Measurements from ENCODE around the gene GOLGA1. TPM values are rescaled to one million over a fixed set of nuclear protein-coding genes. Genes with fewer than 3 reads are reported as not detected.
A peak's percentile ranks its signal among the peaks of the same experiment; 100 is the strongest.

The GOLGA1 gene, protein sequence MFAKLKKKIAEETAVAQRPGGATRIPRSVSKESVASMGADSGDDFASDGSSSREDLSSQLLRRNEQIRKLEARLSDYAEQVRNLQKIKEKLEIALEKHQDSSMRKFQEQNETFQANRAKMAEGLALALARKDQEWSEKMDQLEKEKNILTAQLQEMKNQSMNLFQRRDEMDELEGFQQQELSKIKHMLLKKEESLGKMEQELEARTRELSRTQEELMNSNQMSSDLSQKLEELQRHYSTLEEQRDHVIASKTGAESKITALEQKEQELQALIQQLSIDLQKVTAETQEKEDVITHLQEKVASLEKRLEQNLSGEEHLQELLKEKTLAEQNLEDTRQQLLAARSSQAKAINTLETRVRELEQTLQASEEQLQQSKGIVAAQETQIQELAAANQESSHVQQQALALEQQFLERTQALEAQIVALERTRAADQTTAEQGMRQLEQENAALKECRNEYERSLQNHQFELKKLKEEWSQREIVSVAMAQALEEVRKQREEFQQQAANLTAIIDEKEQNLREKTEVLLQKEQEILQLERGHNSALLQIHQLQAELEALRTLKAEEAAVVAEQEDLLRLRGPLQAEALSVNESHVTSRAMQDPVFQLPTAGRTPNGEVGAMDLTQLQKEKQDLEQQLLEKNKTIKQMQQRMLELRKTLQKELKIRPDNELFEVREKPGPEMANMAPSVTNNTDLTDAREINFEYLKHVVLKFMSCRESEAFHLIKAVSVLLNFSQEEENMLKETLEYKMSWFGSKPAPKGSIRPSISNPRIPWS
- 10 to 100 TPM; 23.5 to 44.4 (median 28.4) TPM for total RNA-seq

DNA sequence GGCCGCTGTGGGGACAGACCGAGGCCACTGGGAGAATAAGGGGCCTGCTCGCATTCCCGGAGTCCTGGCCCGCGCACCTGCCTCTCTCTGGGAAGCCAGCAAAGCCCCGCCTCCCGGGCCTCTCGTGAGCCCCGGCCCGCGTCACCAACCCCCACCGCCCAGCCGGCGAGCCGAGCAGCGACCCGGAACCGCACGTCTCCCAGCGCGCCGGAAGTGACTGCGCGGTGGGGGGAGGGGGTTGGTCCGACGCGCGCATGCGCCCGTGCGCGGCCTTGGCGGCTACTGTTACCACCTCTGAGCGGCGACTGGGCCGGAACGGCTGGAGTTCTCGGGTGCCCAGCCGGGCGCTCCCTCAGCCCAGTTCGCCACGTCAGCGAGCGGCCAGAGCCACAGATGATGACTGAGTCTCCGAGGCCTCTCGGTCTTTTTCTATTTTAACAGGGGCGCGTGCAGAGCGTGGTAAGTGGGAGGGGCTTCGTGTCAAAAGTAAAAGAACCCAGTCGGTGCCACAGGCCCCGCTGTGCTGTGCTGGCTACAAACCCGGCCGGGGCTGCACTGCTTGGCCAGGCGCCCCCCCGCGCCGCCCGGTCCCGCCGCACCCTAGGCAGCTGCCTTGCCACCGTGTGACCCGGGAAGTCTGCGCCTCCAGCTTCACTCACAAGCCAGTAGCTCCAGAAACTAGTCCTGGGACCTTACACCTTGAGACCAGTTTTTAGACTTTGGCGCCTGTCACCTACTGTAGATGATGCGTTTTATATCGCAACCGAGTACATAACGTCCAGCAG is at the start of gene GOLGA1:
TSS of gene GOLGA1 (minus strand) at position 190 of the 785 bp plus-strand sequence. CDS start 2,372 bp downstream, outside the sequence.
- H3K36me3 ChIP-seq = peaks cover 0 to 27% (median 0%) of the 10 kb centered on the region in 3 donors
- WGBS, 2 donors = 1% methylated on average over 19 to 24 of the region's 70 CpGs
- peak within 1 kb of the TSS; percentile 92 to 95 (median 92) for H3K27ac ChIP-seq
- peak within 1 kb of the TSS; percentile 66 to 96 (median 82) for H3K4me3 ChIP-seq
- no peaks in the 10 kb centered on the region for H3K27me3 ChIP-seq
- peaks cover 0 to 28% (median 8%) of the 10 kb centered on the region in 4 donors for H3K4me1 ChIP-seq
- no peaks in the 10 kb centered on the region for H3K9me3 ChIP-seq
- peak; percentile 87 to 89 for DNase-seq (ENCODE audit: low spot score in 2 of 2)
- TF ChIP-seq, protein P1, sequence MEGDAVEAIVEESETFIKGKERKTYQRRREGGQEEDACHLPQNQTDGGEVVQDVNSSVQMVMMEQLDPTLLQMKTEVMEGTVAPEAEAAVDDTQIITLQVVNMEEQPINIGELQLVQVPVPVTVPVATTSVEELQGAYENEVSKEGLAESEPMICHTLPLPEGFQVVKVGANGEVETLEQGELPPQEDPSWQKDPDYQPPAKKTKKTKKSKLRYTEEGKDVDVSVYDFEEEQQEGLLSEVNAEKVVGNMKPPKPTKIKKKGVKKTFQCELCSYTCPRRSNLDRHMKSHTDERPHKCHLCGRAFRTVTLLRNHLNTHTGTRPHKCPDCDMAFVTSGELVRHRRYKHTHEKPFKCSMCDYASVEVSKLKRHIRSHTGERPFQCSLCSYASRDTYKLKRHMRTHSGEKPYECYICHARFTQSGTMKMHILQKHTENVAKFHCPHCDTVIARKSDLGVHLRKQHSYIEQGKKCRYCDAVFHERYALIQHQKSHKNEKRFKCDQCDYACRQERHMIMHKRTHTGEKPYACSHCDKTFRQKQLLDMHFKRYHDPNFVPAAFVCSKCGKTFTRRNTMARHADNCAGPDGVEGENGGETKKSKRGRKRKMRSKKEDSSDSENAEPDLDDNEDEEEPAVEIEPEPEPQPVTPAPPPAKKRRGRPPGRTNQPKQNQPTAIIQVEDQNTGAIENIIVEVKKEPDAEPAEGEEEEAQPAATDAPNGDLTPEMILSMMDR (IDR thresholded peaks at IDR 0.05) = no peak
- peak; percentile 66 to 89 for TF ChIP-seq POLR2A (IDR thresholded peaks at IDR 0.05)
- TF ChIP-seq EP300 (IDR thresholded peaks at IDR 0.05) = peak; percentile 89 to 92

DNA sequence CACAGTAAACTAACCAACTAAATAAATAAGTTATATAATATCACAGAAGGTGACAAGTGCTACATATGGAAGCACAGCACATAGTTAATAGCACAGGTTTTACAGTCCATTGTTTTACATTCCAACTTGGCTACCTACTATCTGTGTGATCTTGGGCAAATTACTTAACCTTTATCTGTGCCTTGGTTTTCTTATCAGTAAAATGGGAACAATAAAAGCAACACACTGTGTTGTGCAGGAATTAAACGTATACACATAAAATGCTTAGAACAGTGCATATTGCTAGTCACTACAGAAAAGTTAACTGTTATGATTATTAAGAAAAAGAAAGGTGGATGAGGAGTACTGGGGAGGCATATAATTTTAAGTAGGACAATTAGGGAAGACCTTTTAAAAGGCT is 42.8 kb upstream of the GOLGA1 start:
- no peaks in the 10 kb centered on the region for H3K9me3 ChIP-seq
- no peaks in the 10 kb centered on the region for H3K4me1 ChIP-seq
- WGBS, 2 donors = 90 to 97% methylated on average over 1 of the region's 1 CpG
- H3K27me3 ChIP-seq = no peaks in the 10 kb centered on the region
- no peak for TF ChIP-seq EP300 (IDR thresholded peaks at IDR 0.05)
- TF ChIP-seq POLR2A (IDR thresholded peaks at IDR 0.05) = no peak
- TF ChIP-seq, protein P1 (IDR thresholded peaks at IDR 0.05) = no peak
- H3K27ac ChIP-seq = no peak overlapping the region
- DNase-seq (ENCODE audit: low spot score in 2 of 2) = no peak
- peaks cover 0 to 33% (median 0%) of the 10 kb centered on the region in 3 donors for H3K36me3 ChIP-seq
- H3K4me3 ChIP-seq = no peak overlapping the region

- 96 to 97% methylated on average over 4 of the region's 4 CpGs for WGBS, 2 donors
- Histone ChIP-seq H3K9me3 (no peaks in the 10 kb centered on the region), H3K4me1 (no peaks in the 10 kb centered on the region), H3K27ac (no peak overlapping the region), H3K4me3 (no peak overlapping the region), H3K36me3 (peaks cover 0 to 29% (median 0%) of the 10 kb centered on the region in 3 donors), H3K27me3 (no peaks in the 10 kb centered on the region)
- DNase-seq (ENCODE audit: low spot score in 2 of 2) = no peak
- TF ChIP-seq, protein P1 (IDR thresholded peaks at IDR 0.05) = no peak
- no peak for TF ChIP-seq POLR2A (IDR thresholded peaks at IDR 0.05)
- no peak for TF ChIP-seq EP300 (IDR thresholded peaks at IDR 0.05)
These were observed 39.5 kb upstream of the GOLGA1 start for GRCh38 chr9:124980431-124980830.

DNA sequence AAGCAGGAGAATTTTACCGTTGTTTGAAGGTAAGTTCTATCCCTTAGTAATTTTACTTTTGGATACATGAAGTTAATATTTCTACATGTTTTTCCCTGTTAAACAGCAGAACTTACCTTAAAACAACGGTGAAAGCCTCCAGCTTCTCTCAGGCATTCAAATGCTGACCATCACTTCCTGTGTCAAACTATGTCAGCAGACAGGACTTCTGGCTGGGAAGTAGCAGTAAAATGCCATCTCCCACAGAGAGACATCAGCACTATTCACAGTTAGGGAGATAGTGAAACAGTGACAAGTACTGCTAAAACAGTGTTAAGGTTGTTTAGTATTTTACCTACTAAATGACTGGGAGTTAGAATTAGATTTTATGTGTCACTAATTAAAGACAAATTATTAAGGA is 34.2 kb upstream of the GOLGA1 start:
- 57 to 68% methylated on average over 2 of the region's 2 CpGs for WGBS, 2 donors
- DNase-seq (ENCODE audit: low spot score in 2 of 2) = no peak
- TF ChIP-seq EP300 (IDR thresholded peaks at IDR 0.05) (no peak), POLR2A (IDR thresholded peaks at IDR 0.05) (no peak)
- TF ChIP-seq, protein P1 (IDR thresholded peaks at IDR 0.05) = no peak
- H3K4me1 ChIP-seq = no peaks in the 10 kb centered on the region
- H3K36me3 ChIP-seq = peaks cover 0 to 52% (median 0%) of the 10 kb centered on the region in 3 donors
- no peak overlapping the region for H3K4me3 ChIP-seq
- no peaks in the 10 kb centered on the region for H3K9me3 ChIP-seq
- no peak overlapping the region for H3K27ac ChIP-seq
- H3K27me3 ChIP-seq = no peaks in the 10 kb centered on the region
